HEK293T (cell line): ENCODE results near the gene RNLS.
A peak's percentile ranks its signal among the peaks of the same experiment; 100 is the strongest.

ENCODE experiments used
- CTCF ChIA-PET: fragments of 350-600 bp; formaldehyde crosslinking; extraction: SDS; loops from one replicate; lab custom pipeline; 2021; ENCODE audit warnings: antibody characterized with exemption, inconsistent platforms; lab: Yijun Ruan, JAX
- POLR2A ChIA-PET: fragments of 350-600 bp; formaldehyde crosslinking; extraction: SDS; loops from one replicate; lab custom pipeline; 2020; ENCODE audit warnings: antibody characterized with exemption, inconsistent platforms; lab: Yijun Ruan, JAX
- DNase-seq: peaks from one replicate; pipeline ENCODE4 v3.0.0; 2012; ENCODE audit warnings: mixed read lengths; ENCODE audit errors: extremely low spot score
- ARNT ChIP-seq: fragments of 450-650 bp; IDR thresholded peaks from 2 replicates; pipeline ENCODE4 v1.6.1; 2017; ENCODE audit warnings: mild to moderate bottlenecking
- BHLHE40 ChIP-seq: fragments of 450-650 bp; IDR thresholded peaks from 2 replicates; pipeline ENCODE4 v1.6.1; 2016; ENCODE audit warnings: mild to moderate bottlenecking, moderate library complexity, borderline replicate concordance
- CTBP1 ChIP-seq: fragments of 450-650 bp; IDR thresholded peaks from 2 replicates; pipeline ENCODE4 v1.6.1; 2016; ENCODE audit warnings: borderline replicate concordance
- ELF4 ChIP-seq: fragments of 450-650 bp; IDR thresholded peaks from 2 replicates; pipeline ENCODE4 v1.6.1; 2017; ENCODE audit warnings: antibody characterized with exemption
- FOXA1 ChIP-seq: fragments of 450-650 bp; IDR thresholded peaks from 2 replicates; pipeline ENCODE4 v1.6.1; 2016; ENCODE audit warnings: mild to moderate bottlenecking
- FOXK2 ChIP-seq: fragments of 450-650 bp; IDR thresholded peaks from 2 replicates; pipeline ENCODE4 v1.6.1; 2016; ENCODE audit warnings: mild to moderate bottlenecking
- FOXM1 ChIP-seq: fragments of 450-650 bp; IDR thresholded peaks from 2 replicates; pipeline ENCODE4 v1.6.1; 2017; ENCODE audit warnings: mild to moderate bottlenecking, borderline replicate concordance
- HDGF ChIP-seq: fragments of 450-650 bp; IDR thresholded peaks from 2 replicates; pipeline ENCODE4 v1.6.1; 2017; ENCODE audit warnings: antibody characterized with exemption, borderline replicate concordance
- L3MBTL2 ChIP-seq: fragments of 450-650 bp; conservative IDR thresholded peaks from 2 replicates; pipeline ENCODE4 v1.6.1; 2016; ENCODE audit warnings: mild to moderate bottlenecking
- LEF1 ChIP-seq: fragments of 450-650 bp; IDR thresholded peaks from 2 replicates; pipeline ENCODE4 v1.6.1; 2017; ENCODE audit warnings: mild to moderate bottlenecking, borderline replicate concordance
- NFRKB ChIP-seq: fragments of 450-650 bp; IDR thresholded peaks from 2 replicates; pipeline ENCODE4 v1.6.1; 2016; ENCODE audit warnings: mild to moderate bottlenecking, moderate library complexity
- PKNOX1 ChIP-seq: fragments of 450-650 bp; IDR thresholded peaks from 2 replicates; pipeline ENCODE4 v1.6.1; 2016
- SP1 ChIP-seq: fragments of 450-650 bp; IDR thresholded peaks from 2 replicates; pipeline ENCODE4 v1.6.1; 2017
- SUZ12 ChIP-seq: fragments of 450-650 bp; IDR thresholded peaks from 2 replicates; pipeline ENCODE4 v1.6.1; 2016; ENCODE audit warnings: mild to moderate bottlenecking
- TARDBP ChIP-seq: fragments of 450-650 bp; IDR thresholded peaks from 2 replicates; pipeline ENCODE4 v1.6.1; 2016
- ZNF384 ChIP-seq: fragments of 450-650 bp; IDR thresholded peaks from 2 replicates; pipeline ENCODE4 v1.6.1; 2016

RNLS gene

GRCh38 chr10:88439932-88440331 is 143.2 kb downstream of the RNLS start:
- no peak for DNase-seq
- TF ChIP-seq NFRKB, result no peak
- no peak for TF ChIP-seq FOXA1
- TF ChIP-seq HDGF, result no peak
- peak; percentile 77 for TF ChIP-seq PKNOX1
- ChIA-PET POLR2A (no interaction called here), CTCF (no interaction called here)

GRCh38 chr10:88437411-88437810 is 145.7 kb downstream of the RNLS start:
- CTCF ChIA-PET, result no interaction called here

GRCh38 chr10:88433565-88434186 is 149.4 kb downstream of the RNLS start:
- TF ChIP-seq LEF1, result no peak
- TF ChIP-seq TARDBP, result no peak
- TF ChIP-seq ARNT, result no peak
- no peak for TF ChIP-seq ZNF384
- ChIA-PET CTCF (no interaction called here), POLR2A (no interaction called here)
- no peak for DNase-seq

More at GRCh38 chr10:88437411-88437810, 145.7 kb downstream of the RNLS start:
- no peak for TF ChIP-seq L3MBTL2
- TF ChIP-seq SP1, result no peak
- TF ChIP-seq ZNF384, result no peak
- POLR2A ChIA-PET, result no interaction called here
- no peak for DNase-seq

DNA sequence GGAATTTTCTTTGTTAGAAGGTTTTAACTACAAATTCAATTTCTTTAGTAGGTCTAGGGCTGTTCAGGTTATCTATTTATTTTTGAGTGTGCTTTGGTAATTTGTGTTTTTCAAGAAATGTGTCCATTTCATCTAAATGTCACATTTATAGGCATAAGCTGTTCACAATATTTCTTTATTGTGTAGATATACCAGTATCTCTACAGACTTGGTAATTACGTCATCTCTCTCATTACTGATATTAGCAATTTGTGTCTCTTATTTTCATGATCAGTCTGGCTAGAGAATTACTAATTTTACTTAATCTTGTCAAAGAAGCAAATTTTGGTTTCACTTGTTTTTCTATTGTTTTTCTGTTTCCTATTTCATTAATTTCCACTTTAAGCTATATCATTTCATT is 152.0 kb downstream of the RNLS start:
- TF ChIP-seq PKNOX1, result no peak
- no peak for TF ChIP-seq L3MBTL2
- no peak for TF ChIP-seq ELF4
- TF ChIP-seq LEF1, result no peak
- TF ChIP-seq FOXM1, result no peak
- TF ChIP-seq ARNT, result no peak
- no peak for TF ChIP-seq SUZ12
- no peak for TF ChIP-seq SP1
- CTCF ChIA-PET, result no interaction called here
- DNase-seq, result no peak
- POLR2A ChIA-PET, result no interaction called here

DNA sequence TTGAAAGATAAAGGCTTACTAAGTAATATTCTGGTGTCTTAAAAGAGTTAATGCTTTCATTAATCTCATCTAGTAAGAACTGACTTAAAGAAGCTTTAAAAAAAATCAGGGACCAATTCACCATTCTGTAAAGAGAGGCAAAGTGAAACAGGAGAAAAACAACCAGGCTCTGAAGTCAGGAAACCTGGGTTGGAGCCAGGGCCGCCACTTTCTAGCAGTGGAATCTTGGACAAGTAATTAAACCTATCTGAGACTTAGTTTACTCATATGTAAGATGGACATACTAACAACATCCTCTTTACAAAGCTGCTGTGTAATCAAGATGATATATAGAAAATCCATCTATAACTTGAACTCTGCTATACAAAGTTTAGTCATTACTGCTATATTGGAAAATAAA is 154.1 kb downstream of the RNLS start:
- CTCF ChIA-PET, result no interaction called here
- no peak for DNase-seq
- POLR2A ChIA-PET, result no interaction called here
- no peak for TF ChIP-seq ELF4
- no peak for TF ChIP-seq HDGF
- TF ChIP-seq SUZ12, result no peak
- TF ChIP-seq PKNOX1, result no peak
- no peak for TF ChIP-seq FOXM1
- TF ChIP-seq BHLHE40, result no peak
- no peak for TF ChIP-seq L3MBTL2
- TF ChIP-seq LEF1, result no peak
- TF ChIP-seq CTBP1, result no peak
- TF ChIP-seq TARDBP, result no peak
- TF ChIP-seq NFRKB, result no peak
- no peak for TF ChIP-seq ZNF384

DNA sequence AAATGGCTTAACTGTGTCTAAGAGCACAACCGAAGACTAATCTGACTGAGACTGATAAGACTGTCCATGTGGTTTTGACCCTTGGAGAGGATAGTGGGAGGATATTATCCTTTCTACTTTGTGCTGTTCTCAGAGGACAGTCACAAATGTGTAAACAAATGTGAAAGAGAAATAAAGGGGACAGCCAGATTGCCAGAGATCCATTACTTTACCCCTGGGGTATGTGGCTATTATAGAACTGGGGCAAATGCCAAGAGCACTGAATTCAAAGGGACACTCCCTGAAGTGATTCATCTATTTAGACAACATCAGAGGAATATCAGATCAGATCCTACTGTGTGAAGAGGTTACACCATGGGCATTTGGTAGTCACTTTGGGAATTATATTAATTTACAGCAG is 154.7 kb downstream of the RNLS start:
- TF ChIP-seq FOXM1 (no peak), PKNOX1 (no peak), SUZ12 (no peak), HDGF (no peak), ZNF384 (no peak), FOXK2 (no peak), TARDBP (no peak), ELF4 (no peak), FOXA1 (no peak), L3MBTL2 (no peak), SP1 (no peak), NFRKB (no peak), BHLHE40 (no peak), ARNT (no peak), LEF1 (no peak), CTBP1 (no peak)
- no peak for DNase-seq
- CTCF ChIA-PET, result no interaction called here
- POLR2A ChIA-PET, result no interaction called here

- CTCF ChIA-PET, result no interaction called here
- DNase-seq, result no peak
- TF ChIP-seq ARNT, result no peak
- TF ChIP-seq ZNF384, result no peak
- no peak for TF ChIP-seq SUZ12
- TF ChIP-seq FOXA1, result no peak
- no peak for TF ChIP-seq L3MBTL2
- TF ChIP-seq BHLHE40, result no peak
- TF ChIP-seq FOXM1, result no peak
- no peak for TF ChIP-seq PKNOX1
- TF ChIP-seq TARDBP, result no peak
- TF ChIP-seq HDGF, result no peak
- TF ChIP-seq SP1, result no peak
- no peak for TF ChIP-seq ELF4
- TF ChIP-seq LEF1, result no peak
- TF ChIP-seq CTBP1, result no peak
- POLR2A ChIA-PET, result no interaction called here
These were observed 156.1 kb downstream of the RNLS start for GRCh38 chr10:88427024-88427423.
